Measurements from ENCODE around the gene PKD1.

Gene PKD1

GRCh38 chr16:2045965-2046892, 89.5 kb downstream of the PKD1 start:
- no peak for TF ChIP-seq CTCF (IDR thresholded peaks at IDR 0.05)
- H3K4me1 ChIP-seq = peaks cover 5 to 52% (median 39%) of the 10 kb centered on the region in 4 donors
- no peaks in the 10 kb centered on the region for H3K9me3 ChIP-seq
- H3K36me3 ChIP-seq = peaks cover 9 to 29% (median 14%) of the 10 kb centered on the region in 3 donors
- intact Hi-C loops (cut with DNase I; ENCODE audit: low total_unique reads) = no loop called here
- H3K27ac ChIP-seq = peak overlapping the region; percentile 69 to 80
- no peak for DNase-seq
- H3K27me3 ChIP-seq = no peaks in the 10 kb centered on the region
- H3K4me3 ChIP-seq = peak overlapping the region; percentile 85 to 91

- no peaks in the 10 kb centered on the region for H3K9me3 ChIP-seq
- H3K4me1 ChIP-seq = peaks cover 5 to 68% (median 47%) of the 10 kb centered on the region in 4 donors
- H3K4me3 ChIP-seq = no peak overlapping the region
- intact Hi-C loops (cut with DNase I; ENCODE audit: low total_unique reads) = no loop called here
- DNase-seq = no peak
- peaks cover 0 to 21% (median 0%) of the 10 kb centered on the region in 3 donors for H3K36me3 ChIP-seq
- peak overlapping the region; percentile 27 to 40 for H3K27ac ChIP-seq
- no peak for TF ChIP-seq CTCF (IDR thresholded peaks at IDR 0.05)
- no peaks in the 10 kb centered on the region for H3K27me3 ChIP-seq
Observed at GRCh38 chr16:2044541-2044940, 91.2 kb downstream of the PKD1 start.

- DNase-seq = peak in 1 of 2 donors; percentile 55
- Histone ChIP-seq H3K27ac (peak overlapping the region; percentile 27 to 40), H3K36me3 (peaks cover 0 to 25% (median 0%) of the 10 kb centered on the region in 3 donors), H3K27me3 (no peaks in the 10 kb centered on the region), H3K9me3 (no peaks in the 10 kb centered on the region), H3K4me1 (peaks cover 5 to 69% (median 46%) of the 10 kb centered on the region in 4 donors), H3K4me3 (no peak overlapping the region)
- intact Hi-C loops (cut with DNase I; ENCODE audit: low total_unique reads) = no loop called here
- TF ChIP-seq CTCF (IDR thresholded peaks at IDR 0.05) = no peak
Observed at GRCh38 chr16:2043667-2044451, 91.8 kb downstream of the PKD1 start.

GRCh38 chr16:2042986-2043666, 92.6 kb downstream of the PKD1 start:
- Histone ChIP-seq H3K9me3 (no peaks in the 10 kb centered on the region), H3K36me3 (peaks cover 0 to 25% (median 5%) of the 10 kb centered on the region in 3 donors), H3K27me3 (no peaks in the 10 kb centered on the region), H3K4me3 (no peak overlapping the region), H3K27ac (peak overlapping the region; percentile 27 to 40), H3K4me1 (peaks cover 5 to 69% (median 45%) of the 10 kb centered on the region in 4 donors)
- intact Hi-C loops (cut with DNase I; ENCODE audit: low total_unique reads) = no loop called here
- TF ChIP-seq CTCF (IDR thresholded peaks at IDR 0.05) = no peak
- DNase-seq = no peak
